Transverse colon (tissue), 4 donors: ENCODE results near the gene ALPI. TPM values are rescaled to one million over a fixed set of nuclear protein-coding genes. Genes with fewer than 3 reads are reported as not detected.

Experiments
- DNase-seq: peaks from one replicate; pipeline ENCODE4 v3.0.0-alpha.2; 2019
- H3K27ac ChIP-seq, 4 donors: fragments of 200-600 bp; sonication (generic); 2 replicates each; pipeline ENCODE4 v1.5.1; 2016 to 2018; ENCODE audit warnings: inconsistent platforms in 4 of 4
- H3K27me3 ChIP-seq: fragments of 200-600 bp; sonication (generic); 2 replicates; pipeline ENCODE4 v1.5.1; 2017; ENCODE audit warnings: inconsistent platforms
- H3K36me3 ChIP-seq, 4 donors: fragments of 200-600 bp; sonication (generic); 2 replicates each; pipeline ENCODE4 v1.5.1; 2017 to 2019; ENCODE audit warnings: inconsistent platforms in 4 of 4
- H3K4me1 ChIP-seq, 4 donors: fragments of 200-600 bp; sonication (generic); 2 replicates each; pipeline ENCODE4 v1.5.1; 2017 to 2020; ENCODE audit warnings: inconsistent platforms in 4 of 4
- H3K4me3 ChIP-seq, 4 donors: fragments of 200-600 bp; sonication (generic); 1 replicate in 1 of 4; 2 replicates in 3 of 4; pipeline versions ENCODE4 v1.5.1 to v1.6.1; 2017 to 2019; ENCODE audit warnings: inconsistent platforms in 4 of 4
- H3K9me3 ChIP-seq, 2 donors: fragments of 200-600 bp; sonication (generic); 2 replicates each; pipeline ENCODE4 v1.5.1; 2017 to 2019; ENCODE audit warnings: inconsistent platforms in 2 of 2
- EP300 ChIP-seq: sonication (generic); formaldehyde crosslinking; IDR thresholded peaks from one replicate; pipeline ENCODE4 v1.6.1; 2017; ENCODE audit warnings: antibody characterized with exemption, low read depth
- POLR2A ChIP-seq: fragments of 450-650 bp; IDR thresholded peaks from one replicate; pipeline ENCODE4 v1.6.1; 2016; ENCODE audit warnings: antibody characterized with exemption, mild to moderate bottlenecking, moderate library complexity
- POLR2AphosphoS5 ChIP-seq, 3 donors: sonication (generic); formaldehyde crosslinking; IDR thresholded peaks; one replicate each; pipeline ENCODE4 v1.6.1; 2016; ENCODE audit warnings: antibody characterized with exemption in 3 of 3
- WGBS, 2 donors: methylation state at CpG; one replicate each; pipeline ENCODE4 v1.1.5; 2018; ENCODE audit warnings: low coverage in 1 of 2; 5-methylcytosine and 5-hydroxymethylcytosine counted together
- in situ Hi-C, 4 donors: fragments of 200-750 bp; cut with MboI; loops; one replicate each; pipeline versions ENCODE4 v1.15.0 to v1.15.1; 2017; ENCODE audit warnings: low sequenced_read_pairs in 3 of 4, low pct_ligation_motif_present in 1 of 4, low pct_unique_long_range_greater_than_20kb in 1 of 4
- intact Hi-C: fragments of 100-400 bp; cut with DNase I; formaldehyde crosslinking; loops from one replicate; pipeline ENCODE4 v1.15.1; 2023; ENCODE audit warnings: low total_unique reads
- total RNA-seq, 4 donors: library from RNA; depleted of rRNA; stranded (reverse); fragments of >200 nt; gene quantifications; one replicate each; pipeline ENCODE4 v1.1.0, GENCODE V29; 2016
- TF ChIP-seq, protein P1 (sequence below), 5 experiments: fragments of 200-600 bp in 3 of 5; fragments of 450-650 bp in 2 of 5; sonication (generic) in 3 of 5; IDR thresholded peaks; 1 replicate in 2 of 5; 2 replicates in 3 of 5; pipeline ENCODE4 v1.5.1; 2016 to 2017; ENCODE audit warnings: antibody characterized with exemption in 5 of 5, inconsistent platforms in 3 of 5, mild to moderate bottlenecking in 2 of 5, moderate library complexity in 1 of 5

The ALPI gene
- total RNA-seq, 4 donors from 2014 or later, result 4.2 to 50.9 (median 25.9) TPM

DNA sequence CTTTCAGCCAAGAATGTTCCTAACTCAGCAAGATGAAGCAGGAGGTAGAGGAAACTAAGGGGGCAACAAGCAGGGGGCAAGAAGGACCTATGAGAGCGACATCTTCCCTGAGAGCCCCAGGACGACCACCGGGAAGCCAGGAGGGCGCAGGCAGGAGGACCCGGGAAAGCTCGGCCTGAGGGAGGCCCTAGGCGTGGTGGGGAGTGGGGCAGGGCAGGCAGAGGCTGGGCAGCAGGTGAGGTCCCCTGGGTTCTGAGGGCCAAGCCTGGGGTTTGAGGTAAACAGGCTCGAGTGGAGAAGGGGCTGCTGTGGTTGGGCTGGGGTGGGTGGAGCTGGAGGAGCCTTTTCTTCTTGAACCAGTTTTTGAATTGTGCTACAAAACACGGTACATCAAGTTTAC, 1.3 kb upstream of the ALPI start:
- H3K9me3 ChIP-seq, result no peaks in the 10 kb centered on the region
- H3K36me3 ChIP-seq, result no peaks in the 10 kb centered on the region
- no peak overlapping the region for H3K4me3 ChIP-seq
- in situ Hi-C loops, result no loop called here
- no peak for TF ChIP-seq POLR2AphosphoS5 (IDR thresholded peaks at IDR 0.05)
- no peak for TF ChIP-seq EP300
- no peak for TF ChIP-seq POLR2A
- TF ChIP-seq, protein P1, sequence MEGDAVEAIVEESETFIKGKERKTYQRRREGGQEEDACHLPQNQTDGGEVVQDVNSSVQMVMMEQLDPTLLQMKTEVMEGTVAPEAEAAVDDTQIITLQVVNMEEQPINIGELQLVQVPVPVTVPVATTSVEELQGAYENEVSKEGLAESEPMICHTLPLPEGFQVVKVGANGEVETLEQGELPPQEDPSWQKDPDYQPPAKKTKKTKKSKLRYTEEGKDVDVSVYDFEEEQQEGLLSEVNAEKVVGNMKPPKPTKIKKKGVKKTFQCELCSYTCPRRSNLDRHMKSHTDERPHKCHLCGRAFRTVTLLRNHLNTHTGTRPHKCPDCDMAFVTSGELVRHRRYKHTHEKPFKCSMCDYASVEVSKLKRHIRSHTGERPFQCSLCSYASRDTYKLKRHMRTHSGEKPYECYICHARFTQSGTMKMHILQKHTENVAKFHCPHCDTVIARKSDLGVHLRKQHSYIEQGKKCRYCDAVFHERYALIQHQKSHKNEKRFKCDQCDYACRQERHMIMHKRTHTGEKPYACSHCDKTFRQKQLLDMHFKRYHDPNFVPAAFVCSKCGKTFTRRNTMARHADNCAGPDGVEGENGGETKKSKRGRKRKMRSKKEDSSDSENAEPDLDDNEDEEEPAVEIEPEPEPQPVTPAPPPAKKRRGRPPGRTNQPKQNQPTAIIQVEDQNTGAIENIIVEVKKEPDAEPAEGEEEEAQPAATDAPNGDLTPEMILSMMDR (IDR thresholded peaks at IDR 0.05), result no peak
- peaks cover 12% of the 10 kb centered on the region for H3K27me3 ChIP-seq
- intact Hi-C loops, result no loop called here
- 81 to 100% methylated on average over 1 to 9 of the region's 9 CpGs for WGBS, 2 donors
- DNase-seq, result no peak
- H3K27ac ChIP-seq, result no peak overlapping the region
- H3K4me1 ChIP-seq, result peaks cover 0 to 12% (median 9%) of the 10 kb centered on the region in 4 donors

DNA sequence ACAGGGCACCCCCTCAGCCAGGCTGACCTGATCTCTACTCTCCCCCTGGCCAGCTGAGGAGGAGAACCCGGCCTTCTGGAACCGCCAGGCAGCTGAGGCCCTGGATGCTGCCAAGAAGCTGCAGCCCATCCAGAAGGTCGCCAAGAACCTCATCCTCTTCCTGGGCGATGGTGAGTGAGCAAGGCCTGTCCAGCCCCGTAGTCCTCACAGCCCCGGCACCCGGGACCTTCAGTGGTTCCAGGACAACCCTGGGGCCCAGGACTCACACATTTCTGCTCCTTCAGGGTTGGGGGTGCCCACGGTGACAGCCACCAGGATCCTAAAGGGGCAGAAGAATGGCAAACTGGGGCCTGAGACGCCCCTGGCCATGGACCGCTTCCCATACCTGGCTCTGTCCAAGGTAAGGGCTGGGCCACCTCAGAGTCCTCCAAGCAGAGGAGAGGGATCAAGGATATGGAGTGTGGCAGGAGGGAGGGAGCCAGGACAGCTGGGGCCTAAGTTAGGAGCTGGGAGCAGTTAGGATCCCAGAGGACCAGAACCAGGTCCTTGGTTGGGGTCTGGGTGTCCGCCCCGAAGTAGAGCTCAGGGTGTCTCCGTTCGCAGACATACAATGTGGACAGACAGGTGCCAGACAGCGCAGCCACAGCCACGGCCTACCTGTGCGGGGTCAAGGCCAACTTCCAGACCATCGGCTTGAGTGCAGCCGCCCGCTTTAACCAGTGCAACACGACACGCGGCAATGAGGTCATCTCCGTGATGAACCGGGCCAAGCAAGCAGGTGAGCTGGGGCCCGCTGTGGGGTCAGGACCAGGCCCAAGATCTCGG, 555 bp downstream of the ALPI start:
- H3K36me3 ChIP-seq, result no peaks in the 10 kb centered on the region
- TF ChIP-seq POLR2AphosphoS5 (IDR thresholded peaks at IDR 0.05), result no peak
- TF ChIP-seq, protein P1 (IDR thresholded peaks at IDR 0.05), result no peak
- no peak for TF ChIP-seq EP300
- no peak for TF ChIP-seq POLR2A
- in situ Hi-C loops (no loop called here), intact Hi-C loops (no loop called here)
- H3K9me3 ChIP-seq, result no peaks in the 10 kb centered on the region
- peaks cover 12% of the 10 kb centered on the region for H3K27me3 ChIP-seq
- DNase-seq, result no peak
- peak overlapping the region in 1 of 4 donors; percentile 10 for H3K27ac ChIP-seq
- WGBS, 2 donors, result 88% methylated on average over 27 of the region's 27 CpGs; no CpG with 5 or more reads in 1 of the 2 donors
- no peak overlapping the region for H3K4me3 ChIP-seq
- H3K4me1 ChIP-seq, result peaks cover 0 to 12% (median 9%) of the 10 kb centered on the region in 4 donors

DNA sequence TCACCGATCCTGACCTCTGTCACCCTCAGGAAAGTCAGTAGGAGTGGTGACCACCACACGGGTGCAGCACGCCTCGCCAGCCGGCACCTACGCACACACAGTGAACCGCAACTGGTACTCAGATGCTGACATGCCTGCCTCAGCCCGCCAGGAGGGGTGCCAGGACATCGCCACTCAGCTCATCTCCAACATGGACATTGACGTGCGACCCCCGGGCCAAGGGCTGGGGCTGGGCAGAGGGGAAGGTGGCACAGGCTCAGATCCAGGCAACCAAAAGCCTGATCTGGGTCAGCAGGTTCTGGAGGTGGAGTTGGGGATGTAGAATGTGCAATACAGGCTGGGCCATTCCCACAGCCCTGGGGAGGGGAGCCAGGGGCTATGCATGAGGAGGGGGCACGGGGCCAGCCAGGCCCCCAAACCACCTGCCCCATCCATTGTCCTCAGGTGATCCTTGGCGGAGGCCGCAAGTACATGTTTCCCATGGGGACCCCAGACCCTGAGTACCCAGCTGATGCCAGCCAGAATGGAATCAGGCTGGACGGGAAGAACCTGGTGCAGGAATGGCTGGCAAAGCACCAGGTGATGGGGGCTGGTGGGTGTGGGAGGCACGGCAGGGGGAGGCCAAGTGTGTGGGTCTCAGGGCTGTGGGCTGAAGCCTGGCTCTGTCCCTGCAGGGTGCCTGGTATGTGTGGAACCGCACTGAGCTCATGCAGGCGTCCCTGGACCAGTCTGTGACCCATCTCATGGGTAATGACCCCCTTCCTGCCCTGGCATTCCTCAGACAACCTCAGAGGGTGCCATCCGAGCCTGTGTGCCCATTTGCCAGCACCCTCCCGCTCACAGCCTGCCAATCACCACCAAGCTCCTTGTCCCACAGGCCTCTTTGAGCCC, 1.4 kb downstream of the ALPI start:
- H3K4me1 ChIP-seq, result peaks cover 0 to 12% (median 9%) of the 10 kb centered on the region in 4 donors
- DNase-seq, result no peak
- no peak for TF ChIP-seq POLR2A
- no peak for TF ChIP-seq EP300
- TF ChIP-seq POLR2AphosphoS5 (IDR thresholded peaks at IDR 0.05), result no peak
- TF ChIP-seq, protein P1 (IDR thresholded peaks at IDR 0.05), result no peak
- intact Hi-C loops (no loop called here), in situ Hi-C loops (no loop called here)
- peaks cover 12% of the 10 kb centered on the region for H3K27me3 ChIP-seq
- 88% methylated on average over 17 of the region's 21 CpGs; no CpG with 5 or more reads in 1 of the 2 donors for WGBS, 2 donors
- no peak overlapping the region for H3K27ac ChIP-seq
- no peaks in the 10 kb centered on the region for H3K9me3 ChIP-seq
- H3K36me3 ChIP-seq, result no peaks in the 10 kb centered on the region
- H3K4me3 ChIP-seq, result no peak overlapping the region
